ENCODE measurements around the gene KCNQ1. TPM values are rescaled to one million over a fixed set of nuclear protein-coding genes. Genes with fewer than 3 reads are reported as not detected.
A peak's percentile ranks its signal among the peaks of the same experiment; 100 is the strongest.

KCNQ1 gene
- total RNA-seq, 1 experiment from 2014 or later = 9.2 TPM

GRCh38 chr11:2892967-2893528, 448.2 kb downstream of the KCNQ1 start:
- TF ChIP-seq CTCF (IDR thresholded peaks at IDR 0.05; ENCODE audit: unreplicated experiment) = no peak
- Mint-ChIP-seq H3K9me3 (ENCODE audit: low read depth, unreplicated experiment) (peaks cover under 1% of the 10 kb centered on the region), H3K36me3 (ENCODE audit: insufficient read depth, unreplicated experiment) (peaks cover 21% of the 10 kb centered on the region), H3K4me1 (ENCODE audit: low read depth, unreplicated experiment) (peaks cover 21% of the 10 kb centered on the region), H3K4me3 (ENCODE audit: low read depth, unreplicated experiment) (peak overlapping the region; percentile 72), H3K27me3 (ENCODE audit: unreplicated experiment) (no peaks in the 10 kb centered on the region), H3K27ac (ENCODE audit: unreplicated experiment) (peak overlapping the region; percentile 84)
- intact Hi-C loops (cut with micrococcal nuclease; ENCODE audit: unreplicated experiment) = loop anchor here (2.0 kb wide), 1 partner anchor 38 kb away; no protein-coding TSS in a partner anchor
- no TSS peak for BruUV-seq (replicated peaks)
- CTCF ChIA-PET = interaction anchor here (0.5 to 6.5 kb wide), 11 partner anchors 10 to 789 kb away, joined by 3 to 100 read pairs (median 9); partner anchors contain the start of gene PHLDA2
- peak; percentile 61 for DNase-seq

GRCh38 chr11:2893935-2894334, 449.1 kb downstream of the KCNQ1 start:
- TF ChIP-seq CTCF (IDR thresholded peaks at IDR 0.05; ENCODE audit: unreplicated experiment) = no peak
- Mint-ChIP-seq H3K27ac (ENCODE audit: unreplicated experiment) (no peak overlapping the region), H3K27me3 (ENCODE audit: unreplicated experiment) (no peaks in the 10 kb centered on the region), H3K9me3 (ENCODE audit: low read depth, unreplicated experiment) (peaks cover 3% of the 10 kb centered on the region), H3K4me3 (ENCODE audit: low read depth, unreplicated experiment) (no peak overlapping the region), H3K36me3 (ENCODE audit: insufficient read depth, unreplicated experiment) (peaks cover 27% of the 10 kb centered on the region), H3K4me1 (ENCODE audit: low read depth, unreplicated experiment) (peaks cover 30% of the 10 kb centered on the region)
- intact Hi-C loops (cut with micrococcal nuclease; ENCODE audit: unreplicated experiment) = loop anchor here (2.0 kb wide), 1 partner anchor 37 kb away; no protein-coding TSS in a partner anchor
- no peak for DNase-seq
- CTCF ChIA-PET = interaction anchor here (2.6 kb wide), 1 partner anchor 9 kb away, joined by 16 read pairs; a partner anchor contains a TSS
- BruUV-seq (replicated peaks) = no TSS peak

GRCh38 chr11:2896047-2896446, 451.2 kb downstream of the KCNQ1 start:
- H3K36me3 Mint-ChIP-seq (ENCODE audit: insufficient read depth, unreplicated experiment) = peaks cover 42% of the 10 kb centered on the region
- no peak overlapping the region for H3K27ac Mint-ChIP-seq (ENCODE audit: unreplicated experiment)
- no TSS peak for BruUV-seq (replicated peaks)
- no peak for TF ChIP-seq CTCF (IDR thresholded peaks at IDR 0.05; ENCODE audit: unreplicated experiment)
- H3K4me1 Mint-ChIP-seq (ENCODE audit: low read depth, unreplicated experiment) = peaks cover 48% of the 10 kb centered on the region
- no peak overlapping the region for H3K4me3 Mint-ChIP-seq (ENCODE audit: low read depth, unreplicated experiment)
- no peaks in the 10 kb centered on the region for H3K27me3 Mint-ChIP-seq (ENCODE audit: unreplicated experiment)
- intact Hi-C loops (cut with micrococcal nuclease; ENCODE audit: unreplicated experiment) = no loop called here
- CTCF ChIA-PET = interaction anchor here (0.6 kb wide), 1 partner anchor 205 kb away, joined by 5 read pairs; no protein-coding TSS in a partner anchor
- H3K9me3 Mint-ChIP-seq (ENCODE audit: low read depth, unreplicated experiment) = peaks cover 3% of the 10 kb centered on the region
- DNase-seq = no peak

- no peak overlapping the region for H3K27ac Mint-ChIP-seq (ENCODE audit: unreplicated experiment)
- H3K4me1 Mint-ChIP-seq (ENCODE audit: low read depth, unreplicated experiment) = peaks cover 44% of the 10 kb centered on the region
- no peak overlapping the region for H3K4me3 Mint-ChIP-seq (ENCODE audit: low read depth, unreplicated experiment)
- peaks cover 39% of the 10 kb centered on the region for H3K36me3 Mint-ChIP-seq (ENCODE audit: insufficient read depth, unreplicated experiment)
- TF ChIP-seq CTCF (IDR thresholded peaks at IDR 0.05; ENCODE audit: unreplicated experiment) = no peak
- BruUV-seq (replicated peaks) = no TSS peak
- no peak for DNase-seq
- H3K9me3 Mint-ChIP-seq (ENCODE audit: low read depth, unreplicated experiment) = peaks cover 3% of the 10 kb centered on the region
- intact Hi-C loops (cut with micrococcal nuclease; ENCODE audit: unreplicated experiment) = no loop called here
- CTCF ChIA-PET = no interaction called here
- H3K27me3 Mint-ChIP-seq (ENCODE audit: unreplicated experiment) = no peaks in the 10 kb centered on the region
These were observed 452.2 kb downstream of the KCNQ1 start for GRCh38 chr11:2897048-2897447.

Measured in Calu3 (cell line).